Spleen (tissue), 11 donors: ENCODE results near the gene FKBP7. TPM values are rescaled to one million over a fixed set of nuclear protein-coding genes. Genes with fewer than 3 reads are reported as not detected.

ENCODE experiments used
- DNase-seq: peaks from one replicate; pipeline ENCODE4 v3.0.0-alpha.2; 2020
- H3K27ac ChIP-seq, 8 donors: fragments of 200-600 bp; sonication (generic) in 7 of 8; 1 replicate in 4 of 8; 2 replicates in 4 of 8; pipeline versions ENCODE4 v1.5.0 to v1.8.0; 2016 to 2021; ENCODE audit warnings: inconsistent platforms in 4 of 8, mild to moderate bottlenecking in 4 of 8, moderate library complexity in 1 of 8
- H3K27me3 ChIP-seq, 7 donors: fragments of 200-600 bp; sonication (generic) in 6 of 7; replicated peaks in 1 of 7; 1 replicate in 4 of 7; 2 replicates in 3 of 7; pipeline versions ENCODE4 v1.5.0 to v1.8.0; 2016 to 2021; ENCODE audit warnings: inconsistent platforms in 3 of 7, mild to moderate bottlenecking in 1 of 7
- H3K36me3 ChIP-seq, 6 donors: fragments of 200-600 bp; sonication (generic) in 5 of 6; 1 replicate in 4 of 6; 2 replicates in 2 of 6; pipeline versions ENCODE4 v1.5.0 to v1.8.0; 2016 to 2021; ENCODE audit warnings: inconsistent platforms in 2 of 6
- H3K4me1 ChIP-seq, 6 donors: fragments of 200-600 bp; sonication (generic) in 5 of 6; 1 replicate in 3 of 6; 2 replicates in 3 of 6; pipeline versions ENCODE4 v1.5.0 to v1.8.0; 2016 to 2021; ENCODE audit warnings: inconsistent platforms in 3 of 6
- H3K4me3 ChIP-seq, 8 donors: fragments of 200-600 bp; sonication (generic) in 7 of 8; 1 replicate in 4 of 8; 2 replicates in 4 of 8; pipeline versions ENCODE4 v1.5.0 to v1.8.0; 2016 to 2021; ENCODE audit warnings: inconsistent platforms in 4 of 8, mild to moderate bottlenecking in 4 of 8, moderate library complexity in 2 of 8
- H3K9me3 ChIP-seq, 8 donors: fragments of 200-600 bp; sonication (generic) in 7 of 8; 1 replicate in 4 of 8; 2 replicates in 4 of 8; pipeline versions ENCODE4 v1.5.0 to v1.8.0; 2016 to 2021; ENCODE audit warnings: inconsistent platforms in 4 of 8
- POLR2A ChIP-seq, 3 donors: fragments of 450-650 bp; IDR thresholded peaks; one replicate each; pipeline ENCODE4 v1.5.1; 2017; ENCODE audit warnings: antibody characterized with exemption in 3 of 3, mild to moderate bottlenecking in 1 of 3
- POLR2AphosphoS5 ChIP-seq, 3 donors: sonication (generic); formaldehyde crosslinking; IDR thresholded peaks; one replicate each; pipeline ENCODE4 v1.5.1; 2017; ENCODE audit warnings: antibody characterized with exemption in 3 of 3
- WGBS, 5 donors: extraction: QIAGEN DNeasy Blood & Tissue Kit in 3 of 5; methylation state at CpG; one replicate each; pipeline versions ENCODE4 v1.1.5 to v1.1.7; 2013 to 2018; 5-methylcytosine and 5-hydroxymethylcytosine counted together
- intact Hi-C: fragments of 100-400 bp; cut with DNase I; formaldehyde crosslinking; loops from one replicate; pipeline ENCODE4 v1.15.0; 2023; ENCODE audit warnings: low total_unique reads
- polyA plus RNA-seq, 3 donors: library from polyadenylated mRNA; stranded (reverse); fragments of 200-250 nt; gene quantifications; one replicate each; pipeline ENCODE4 v1.2.1, GENCODE V29; 2013
- total RNA-seq, 7 donors: library from RNA; depleted of rRNA in 3 of 7; stranded (reverse); fragments of >200 nt in 3 of 7; fragmentation: NEBNext Ultra II Directional in 4 of 7; extraction: Animal tissue kit (Norgen Biotek cat#: 25700) in 4 of 7; gene quantifications; one replicate each; pipeline versions ENCODE4 v1.1.0 to v1.2.1, GENCODE V29; 2016 to 2021
- TF ChIP-seq, protein P1 (sequence below), 11 experiments: fragments of 200-600 bp in 7 of 11; fragments of 450-650 bp in 4 of 11; sonication (generic) in 4 of 11; IDR thresholded peaks in 8 of 11; conservative IDR thresholded peaks in 3 of 11; 1 replicate in 7 of 11; 2 replicates in 4 of 11; pipeline versions ENCODE4 v1.4.0 to v1.8.0; 2016 to 2021; ENCODE audit warnings: antibody characterized with exemption in 11 of 11, inconsistent platforms in 4 of 11, mild to moderate bottlenecking in 1 of 11
- donor health status: healthy with polysubstance abuse.
- donor health status: DM: no; HTN: no; CAD: no; lungs with moderate emphysema.
- donor health status: DM: no; HTN: no; CAD: no.
- donor health status: Bipolar disorder and iron deficiency.
- donor health status: healthy.
- donor health status: DM: no; HTN: no; CAD: no.
- donor health status: DM: yes; HTN: yes; CAD: no.

Gene FKBP7
- total and polyA plus RNA-seq, 10 donors, result 1.8 to 5.8 (median 3.6) TPM

DNA sequence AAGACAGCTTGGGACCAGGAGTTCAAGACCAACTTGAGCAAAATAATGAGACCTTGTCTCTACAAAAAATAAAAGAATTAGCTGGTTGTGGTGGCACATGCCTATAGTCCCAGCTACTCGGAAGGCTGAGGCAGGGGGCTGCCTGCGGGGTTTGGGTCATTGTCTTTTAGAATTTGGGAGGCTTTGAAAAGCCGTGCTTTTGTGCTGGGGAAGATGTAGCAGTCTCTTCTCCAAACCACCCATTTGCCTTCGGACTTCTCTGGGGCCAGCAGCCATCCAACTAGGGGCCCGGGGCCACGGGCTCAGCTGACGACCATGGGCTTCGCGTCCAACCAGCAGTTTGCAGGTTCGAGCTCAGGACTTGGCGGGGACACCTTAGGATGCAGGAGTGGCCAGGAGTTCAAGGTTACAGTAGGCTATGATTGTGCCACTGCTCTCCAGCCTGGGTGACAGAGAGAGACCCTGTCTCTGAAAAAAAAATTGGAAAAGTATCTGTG, 21.0 kb downstream of the FKBP7 start:
- Histone ChIP-seq H3K4me1 (peaks cover 0 to under 1% (median 0%) of the 10 kb centered on the region in 6 donors), H3K9me3 (no peaks in the 10 kb centered on the region), H3K27ac (no peak overlapping the region), H3K4me3 (no peak overlapping the region), H3K36me3 (no peaks in the 10 kb centered on the region), H3K27me3 (no peaks in the 10 kb centered on the region)
- WGBS, 5 donors, result 91 to 97% (median 93%) methylated on average over 10 to 11 of the region's 11 CpGs
- no peak for DNase-seq
- intact Hi-C loops, result no loop called here
- TF ChIP-seq POLR2A (IDR thresholded peaks at IDR 0.05) (no peak), POLR2AphosphoS5 (IDR thresholded peaks at IDR 0.05) (no peak)
- TF ChIP-seq, protein P1, sequence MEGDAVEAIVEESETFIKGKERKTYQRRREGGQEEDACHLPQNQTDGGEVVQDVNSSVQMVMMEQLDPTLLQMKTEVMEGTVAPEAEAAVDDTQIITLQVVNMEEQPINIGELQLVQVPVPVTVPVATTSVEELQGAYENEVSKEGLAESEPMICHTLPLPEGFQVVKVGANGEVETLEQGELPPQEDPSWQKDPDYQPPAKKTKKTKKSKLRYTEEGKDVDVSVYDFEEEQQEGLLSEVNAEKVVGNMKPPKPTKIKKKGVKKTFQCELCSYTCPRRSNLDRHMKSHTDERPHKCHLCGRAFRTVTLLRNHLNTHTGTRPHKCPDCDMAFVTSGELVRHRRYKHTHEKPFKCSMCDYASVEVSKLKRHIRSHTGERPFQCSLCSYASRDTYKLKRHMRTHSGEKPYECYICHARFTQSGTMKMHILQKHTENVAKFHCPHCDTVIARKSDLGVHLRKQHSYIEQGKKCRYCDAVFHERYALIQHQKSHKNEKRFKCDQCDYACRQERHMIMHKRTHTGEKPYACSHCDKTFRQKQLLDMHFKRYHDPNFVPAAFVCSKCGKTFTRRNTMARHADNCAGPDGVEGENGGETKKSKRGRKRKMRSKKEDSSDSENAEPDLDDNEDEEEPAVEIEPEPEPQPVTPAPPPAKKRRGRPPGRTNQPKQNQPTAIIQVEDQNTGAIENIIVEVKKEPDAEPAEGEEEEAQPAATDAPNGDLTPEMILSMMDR (IDR thresholded peaks at IDR 0.05 in 8 of 11, conservative IDR thresholded peaks at IDR 0.05 in 3 of 11), result no peak

DNA sequence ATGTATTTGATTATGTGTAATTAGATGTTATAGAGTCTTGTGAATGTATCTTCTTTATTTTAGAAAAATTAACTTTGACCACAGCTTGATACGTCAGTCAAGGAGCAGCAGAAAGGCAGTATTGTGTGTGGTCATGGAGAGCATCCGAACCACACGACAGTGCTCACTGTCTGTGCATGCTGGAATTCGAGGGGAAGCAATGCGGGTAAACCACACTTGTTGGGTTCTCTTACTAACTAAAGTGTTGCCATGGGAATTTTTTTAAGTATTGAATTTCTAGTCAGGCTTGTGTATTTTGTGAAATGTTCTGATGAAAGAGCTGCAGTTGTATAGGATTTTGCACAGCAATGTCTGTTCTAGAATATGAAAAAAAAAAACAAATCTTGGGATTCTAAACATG, 22.5 kb downstream of the FKBP7 start:
- no peaks in the 10 kb centered on the region for H3K27me3 ChIP-seq
- no peaks in the 10 kb centered on the region for H3K36me3 ChIP-seq
- H3K4me3 ChIP-seq, result no peak overlapping the region
- TF ChIP-seq, protein P1 (IDR thresholded peaks at IDR 0.05 in 8 of 11, conservative IDR thresholded peaks at IDR 0.05 in 3 of 11), result no peak
- TF ChIP-seq POLR2AphosphoS5 (IDR thresholded peaks at IDR 0.05) (no peak), POLR2A (IDR thresholded peaks at IDR 0.05) (no peak)
- intact Hi-C loops, result no loop called here
- H3K4me1 ChIP-seq, result peaks cover 0 to 10% (median 5%) of the 10 kb centered on the region in 6 donors
- H3K27ac ChIP-seq, result no peak overlapping the region
- 89 to 96% (median 92%) methylated on average over 5 of the region's 5 CpGs for WGBS, 5 donors
- no peaks in the 10 kb centered on the region for H3K9me3 ChIP-seq
- no peak for DNase-seq

- TF ChIP-seq, protein P1 (IDR thresholded peaks at IDR 0.05 in 8 of 11, conservative IDR thresholded peaks at IDR 0.05 in 3 of 11), result no peak
- TF ChIP-seq POLR2AphosphoS5 (IDR thresholded peaks at IDR 0.05) (no peak), POLR2A (IDR thresholded peaks at IDR 0.05) (no peak)
- peaks cover 8 to 35% (median 22%) of the 10 kb centered on the region in 6 donors for H3K4me1 ChIP-seq
- no peak for DNase-seq
- no peaks in the 10 kb centered on the region for H3K27me3 ChIP-seq
- intact Hi-C loops, result no loop called here
- H3K27ac ChIP-seq, result no peak overlapping the region
- 82 to 91% (median 85%) methylated on average over 5 of the region's 5 CpGs for WGBS, 5 donors
- H3K36me3 ChIP-seq, result peaks cover 0 to 9% (median 0%) of the 10 kb centered on the region in 6 donors
- H3K9me3 ChIP-seq, result no peaks in the 10 kb centered on the region
- H3K4me3 ChIP-seq, result no peak overlapping the region
Observed at GRCh38 chr2:178452870-178453269, 25.5 kb downstream of the FKBP7 start.

DNA sequence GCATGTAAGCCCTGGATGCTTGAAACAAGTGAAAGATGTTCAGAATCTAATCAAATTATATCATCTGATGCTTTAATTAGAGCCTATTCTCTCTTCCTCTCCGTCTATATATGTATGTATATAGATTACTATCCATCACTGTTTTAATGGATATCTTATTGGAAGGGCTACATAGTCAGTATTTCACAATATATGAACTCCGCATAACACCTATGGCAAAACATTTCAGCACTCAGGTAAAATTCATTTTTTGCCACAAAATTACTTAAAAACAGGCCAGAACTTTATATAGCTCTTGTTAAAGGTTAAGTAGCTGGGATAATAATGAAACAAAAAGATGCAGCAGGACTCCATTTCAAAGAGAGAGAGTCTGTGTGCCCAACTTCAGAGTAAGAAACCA, 26.1 kb downstream of the FKBP7 start:
- WGBS, 5 donors, result 90 to 96% (median 95%) methylated on average over 2 of the region's 2 CpGs
- H3K9me3 ChIP-seq, result no peaks in the 10 kb centered on the region

More for the DNA sequence above, 26.1 kb downstream of the FKBP7 start:
- TF ChIP-seq POLR2A (IDR thresholded peaks at IDR 0.05), result no peak
- TF ChIP-seq, protein P1 (IDR thresholded peaks at IDR 0.05 in 8 of 11, conservative IDR thresholded peaks at IDR 0.05 in 3 of 11), result no peak
- TF ChIP-seq POLR2AphosphoS5 (IDR thresholded peaks at IDR 0.05), result no peak
- H3K4me3 ChIP-seq, result peak overlapping the region in 1 of 8 donors; percentile 90
- no peaks in the 10 kb centered on the region for H3K27me3 ChIP-seq
- H3K27ac ChIP-seq, result peak overlapping the region in 2 of 8 donors; percentile 92 to 99
- intact Hi-C loops, result no loop called here
- H3K36me3 ChIP-seq, result peaks cover 0 to 15% (median 0%) of the 10 kb centered on the region in 6 donors
- no peak for DNase-seq
- H3K4me1 ChIP-seq, result peaks cover 8 to 41% (median 22%) of the 10 kb centered on the region in 6 donors
